GM19395 (cell line): ENCODE measurements around the gene SSBP3.
A peak's percentile ranks its signal among the peaks of the same experiment; 100 is the strongest.
"Not testable (repeated sequence)": the region's sequence is repeated elsewhere in the genome, so short reads cannot be mapped to it uniquely, and the experiment has no call there.

Experiments
- ATAC-seq: cut with Tn5 transposase; IDR thresholded peaks from one replicate; pipeline ENCODE4 v1.9.1; 2021; ENCODE audit warnings: mild to moderate bottlenecking, moderate library complexity; ENCODE audit not compliant: unreplicated experiment

SSBP3 gene

GRCh38 chr1:54406339-54407153 is at the start of gene SSBP3:
Gene SSBP3, minus strand, starts transcription at chr1:54406394.
- ATAC-seq: peak; percentile 85

- ATAC-seq: no peak
Measured at GRCh38 chr1:54453509-54453908, 47.3 kb upstream of the SSBP3 start.

DNA sequence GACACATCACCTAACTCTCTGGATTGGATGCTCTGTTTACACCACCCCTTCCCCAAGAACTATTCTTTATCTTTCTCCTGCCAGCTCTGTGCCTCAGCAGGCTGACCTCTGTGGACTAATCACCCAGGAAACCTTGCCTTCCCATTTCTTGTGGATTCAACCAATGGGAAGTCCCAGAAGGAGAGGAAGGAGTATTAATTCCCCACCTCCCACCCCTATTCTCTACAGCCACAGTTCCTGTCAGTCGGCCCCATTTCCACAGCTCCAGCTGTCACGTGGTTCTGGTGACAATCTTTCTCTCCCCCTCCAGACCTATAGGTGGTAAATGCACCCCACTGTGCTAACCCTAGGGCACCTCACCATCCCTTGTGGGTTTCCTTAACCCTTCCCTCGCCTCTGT is 46.8 kb upstream of the SSBP3 start:
- no peak for ATAC-seq

- not testable (repeated sequence) for ATAC-seq
Measured at GRCh38 chr1:54449431-54449830, 43.2 kb upstream of the SSBP3 start.

DNA sequence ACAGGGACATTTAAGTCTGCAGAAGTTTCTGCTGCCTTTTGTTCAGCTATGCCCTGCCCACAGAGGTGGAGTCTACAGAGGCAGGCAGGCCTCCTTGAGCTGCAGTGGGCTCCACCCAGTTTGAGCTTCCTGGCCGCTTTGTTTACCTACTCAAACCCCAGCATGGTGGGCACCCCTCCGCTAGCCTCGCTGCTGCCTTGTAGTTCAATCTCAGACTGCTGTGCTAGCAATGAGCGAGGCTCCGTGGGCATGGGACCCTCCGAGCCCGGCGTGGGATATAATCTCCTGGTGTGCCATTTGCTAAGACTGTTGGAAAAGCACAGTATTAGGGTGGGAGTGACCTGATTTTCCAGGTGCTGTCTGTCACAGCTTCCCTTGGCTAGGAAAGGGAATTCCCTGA is 42.6 kb upstream of the SSBP3 start:
- ATAC-seq: not testable (repeated sequence)

- ATAC-seq: not testable (repeated sequence)
Measured at GRCh38 chr1:54447081-54447480, 40.9 kb upstream of the SSBP3 start.

DNA sequence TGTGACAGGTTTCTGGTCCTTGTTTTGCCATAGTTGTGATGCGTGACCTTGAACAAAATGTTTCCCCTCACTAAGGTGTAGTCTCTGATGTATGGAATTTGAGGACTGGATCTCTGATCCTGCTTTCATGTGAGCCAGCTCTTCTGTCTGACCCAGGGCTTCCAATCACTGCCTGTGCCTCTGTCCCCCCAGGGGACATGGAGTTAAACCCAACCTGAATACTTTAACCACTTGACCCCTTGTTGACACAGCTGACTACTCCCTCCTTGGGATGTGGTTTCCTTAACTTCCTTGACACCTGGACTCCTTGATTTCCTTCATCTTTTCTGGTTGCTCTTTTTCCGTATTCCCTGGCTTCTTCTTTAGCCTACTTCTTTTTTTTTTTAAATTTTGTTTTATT is 36.0 kb upstream of the SSBP3 start:
- no peak for ATAC-seq

DNA sequence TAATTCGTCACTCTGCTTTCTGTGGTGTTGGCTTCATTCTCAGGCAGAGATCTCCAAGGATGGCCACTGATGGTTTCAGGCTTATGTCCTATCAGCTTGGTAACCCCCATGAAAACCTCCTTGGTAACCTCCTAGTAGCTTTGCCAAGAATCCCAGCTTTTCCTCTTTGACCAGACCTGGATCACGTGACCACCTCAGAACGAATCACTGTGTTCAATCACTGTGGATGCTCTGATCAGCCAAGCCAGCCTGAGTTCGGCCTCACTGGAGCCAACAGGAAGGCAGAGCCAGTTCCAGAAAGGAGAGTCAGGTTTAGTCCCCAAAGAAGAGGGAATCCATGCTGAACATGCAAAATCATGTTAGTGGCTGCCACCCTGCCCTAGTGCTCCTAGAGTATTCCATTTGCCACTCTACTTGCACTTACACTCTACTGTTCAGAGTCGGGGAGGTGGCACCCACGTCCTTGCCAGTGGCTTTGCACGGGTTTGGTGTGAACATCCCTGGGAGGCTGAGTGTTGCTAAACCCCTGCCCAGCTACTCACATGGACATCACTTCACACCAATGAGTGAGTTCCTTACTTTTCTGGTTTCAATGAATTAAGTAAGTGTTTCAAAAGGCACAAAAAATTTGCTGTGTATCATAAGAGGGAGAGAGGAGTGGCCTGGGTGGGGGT is 33.5 kb upstream of the SSBP3 start:
- no peak for ATAC-seq

- ATAC-seq: no peak
Measured at GRCh38 chr1:54437783-54438182, 31.6 kb upstream of the SSBP3 start.

DNA sequence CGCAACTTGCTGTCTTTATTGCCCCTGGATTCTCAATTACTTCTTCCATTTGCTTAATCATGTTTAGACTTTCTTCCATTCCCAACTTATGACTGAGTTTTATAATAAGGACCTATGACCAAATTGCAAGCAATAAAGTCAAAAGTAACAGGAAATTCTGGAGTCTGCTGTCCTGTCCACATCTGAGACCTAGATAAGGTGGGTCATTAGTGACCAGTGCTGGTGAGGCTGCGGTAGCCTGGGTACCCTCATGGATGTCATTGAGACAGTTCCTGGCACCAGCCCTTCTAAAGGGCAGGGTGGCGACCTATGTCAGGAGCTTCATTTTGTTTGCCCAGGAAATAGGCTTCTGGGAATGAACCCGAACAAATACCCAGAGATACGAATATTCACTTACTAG is 30.6 kb upstream of the SSBP3 start:
- no peak for ATAC-seq

- ATAC-seq: no peak
Measured at GRCh38 chr1:54429838-54430237, 23.6 kb upstream of the SSBP3 start.

DNA sequence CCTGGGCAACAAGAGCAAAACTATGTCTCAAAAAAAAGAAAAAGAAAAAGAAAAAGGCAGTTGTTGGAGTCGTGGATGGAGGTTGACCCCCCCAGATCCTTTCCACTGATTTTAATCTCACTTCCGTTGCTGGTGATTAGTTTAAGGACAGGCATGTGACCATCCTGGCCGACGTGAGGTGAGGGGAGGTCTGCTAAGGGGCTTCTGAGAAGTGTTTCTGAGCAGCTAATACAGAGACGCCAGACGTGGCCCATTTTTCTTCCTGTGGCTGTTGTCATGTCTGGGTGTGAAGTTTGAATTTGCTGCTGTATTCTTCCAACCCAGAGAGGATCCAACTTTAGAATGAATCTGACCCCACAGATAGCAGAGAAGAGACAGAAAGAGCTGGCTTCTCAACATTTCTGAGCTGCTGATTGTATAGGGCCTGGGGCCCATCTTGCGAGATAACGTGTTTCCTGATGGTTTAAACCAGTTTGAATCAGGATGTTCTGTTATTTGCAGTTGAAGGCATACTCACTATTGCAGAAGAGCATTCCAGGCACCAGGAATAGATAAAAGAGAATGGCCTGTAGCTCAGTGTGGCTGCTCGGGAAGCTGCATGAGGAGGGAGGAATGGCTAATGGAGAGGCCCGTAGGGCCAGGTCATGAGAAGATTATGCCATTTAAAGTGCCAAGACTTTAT is 22.8 kb upstream of the SSBP3 start:
- ATAC-seq: no peak

GRCh38 chr1:54425152-54425584 is 19.0 kb upstream of the SSBP3 start:
- no peak for ATAC-seq

DNA sequence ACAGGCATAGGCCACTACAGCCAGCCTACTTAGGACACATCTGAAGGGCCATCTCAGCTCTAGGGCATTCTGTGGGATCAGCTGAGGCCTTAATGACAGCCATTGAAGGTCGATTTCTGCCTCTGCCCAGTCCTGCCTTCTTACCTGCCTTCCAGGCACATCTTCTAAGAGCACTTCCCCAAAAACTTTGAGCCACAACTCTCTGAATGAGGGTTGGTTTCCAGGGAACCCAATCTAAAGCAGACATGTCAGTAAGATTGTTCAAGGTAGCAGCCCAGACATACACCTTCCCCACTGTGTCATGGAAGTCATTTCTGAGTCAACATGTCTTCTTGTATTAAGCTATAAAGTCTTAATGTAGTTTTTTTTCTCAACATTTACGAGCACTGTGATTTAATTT is 18.2 kb upstream of the SSBP3 start:
- ATAC-seq: no peak

DNA sequence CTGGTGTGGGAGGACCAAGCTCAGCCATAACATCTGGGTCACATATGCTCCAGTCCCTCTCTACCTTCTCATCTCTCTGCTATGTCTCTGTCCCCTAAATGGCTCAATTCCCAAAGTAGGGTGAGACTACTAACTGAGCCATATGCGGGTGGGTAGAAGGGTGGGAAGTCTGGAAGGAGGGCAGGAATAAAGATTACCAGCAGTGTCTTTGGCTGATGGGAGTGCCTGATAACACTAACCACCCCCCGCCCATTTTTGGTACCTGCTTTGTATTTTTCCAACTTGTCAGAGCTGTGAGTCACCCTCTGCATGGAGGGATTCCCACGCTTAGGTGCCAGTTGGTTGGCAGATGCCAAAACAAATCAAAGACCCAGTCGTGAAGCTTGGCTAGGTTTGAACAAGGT is 14.9 kb upstream of the SSBP3 start:
- no peak for ATAC-seq

- not testable (repeated sequence) for ATAC-seq
Measured at GRCh38 chr1:54418598-54418997, 12.4 kb upstream of the SSBP3 start.

DNA sequence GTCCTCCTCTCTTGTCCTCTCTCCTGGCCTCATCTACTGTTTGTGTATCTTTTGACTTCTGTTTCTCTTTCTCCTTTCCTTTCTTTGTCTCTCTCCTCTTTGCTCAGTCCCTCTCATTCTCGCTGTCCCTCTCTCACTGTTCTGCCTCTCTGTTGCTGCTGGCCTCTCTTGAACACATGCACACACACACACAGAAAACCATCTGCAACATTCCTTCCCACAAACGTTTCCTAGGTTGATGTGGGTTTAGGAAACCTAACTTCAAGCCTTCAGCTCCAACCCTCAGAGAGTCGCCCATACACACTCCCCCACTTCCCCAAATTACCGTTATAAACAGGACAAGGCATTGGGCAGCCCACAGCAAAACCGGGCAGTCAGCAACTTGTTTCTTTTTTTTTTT is 10.9 kb upstream of the SSBP3 start:
- no peak for ATAC-seq

DNA sequence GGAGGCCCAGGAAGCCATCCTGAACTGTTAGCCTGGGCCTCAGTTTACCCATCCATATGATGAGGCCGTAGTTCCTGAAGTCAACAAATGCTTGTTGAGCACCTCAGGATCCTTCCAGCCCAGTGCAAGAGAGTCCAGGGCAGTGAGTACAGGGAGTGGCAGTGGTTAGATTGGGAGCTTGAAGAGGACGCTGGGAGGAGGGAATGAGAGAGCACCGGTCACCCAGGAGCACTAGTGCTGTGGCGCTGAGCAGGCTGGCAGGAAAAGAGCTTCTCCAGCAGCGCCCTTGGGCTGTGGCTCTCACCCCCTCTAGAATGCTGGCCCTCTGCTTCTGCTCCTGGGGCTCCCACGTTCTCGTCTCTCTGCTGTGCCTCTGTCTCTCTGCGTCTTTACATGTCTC is 10.2 kb upstream of the SSBP3 start:
- no peak for ATAC-seq

- ATAC-seq: no peak
Measured at GRCh38 chr1:54415991-54416390, 9.8 kb upstream of the SSBP3 start.

GRCh38 chr1:54415533-54415932 is 9.3 kb upstream of the SSBP3 start:
- no peak for ATAC-seq

DNA sequence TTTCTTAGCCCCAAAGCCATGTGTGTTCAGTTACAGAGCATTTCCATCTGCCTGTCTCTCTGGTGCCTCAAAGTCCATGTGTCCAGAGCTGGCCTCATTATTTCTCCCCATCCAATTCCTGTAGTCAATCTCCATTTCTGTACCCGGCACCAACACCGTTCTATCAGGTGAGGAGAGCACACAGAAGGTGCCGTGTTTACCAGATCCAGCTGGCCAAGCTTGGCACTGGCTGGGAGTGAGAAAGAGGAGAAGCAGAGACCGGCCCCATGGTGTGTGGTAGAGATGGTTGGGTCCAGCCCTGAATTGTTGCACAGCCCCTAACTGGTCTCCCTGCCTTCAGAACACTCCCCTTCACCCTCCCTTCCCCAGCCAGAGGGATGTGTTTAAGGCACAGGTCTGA is 7.5 kb upstream of the SSBP3 start:
- no peak for ATAC-seq

DNA sequence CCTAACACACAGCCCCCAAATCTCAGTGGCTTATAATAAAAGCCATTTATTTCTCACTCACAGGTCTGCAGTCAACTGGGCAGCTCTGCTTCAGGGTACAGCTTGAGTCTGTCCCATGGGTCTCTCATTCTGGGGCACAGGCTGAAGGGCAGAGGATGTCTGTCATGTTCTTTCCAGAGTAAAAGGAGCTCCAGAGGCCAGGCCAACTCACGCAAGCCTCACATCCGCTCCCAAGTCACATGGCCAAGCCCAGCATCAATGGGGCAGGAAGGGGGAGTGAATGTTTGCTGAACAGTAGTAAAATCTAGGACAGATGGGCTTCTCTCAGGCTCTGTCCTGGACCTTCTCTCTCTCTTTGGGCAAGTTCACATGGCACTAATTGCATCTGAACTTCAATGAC is 7.1 kb upstream of the SSBP3 start:
- ATAC-seq: no peak
